H9 (cell line): ENCODE results near the gene SCN3A. TPM values are rescaled to one million over a fixed set of nuclear protein-coding genes. Genes with fewer than 3 reads are reported as not detected.

Source experiments
- DNase-seq: peaks from one replicate; pipeline ENCODE4 v3.0.0-alpha.2; 2017
- H2AFZ ChIP-seq: one replicate; pipeline ENCODE4 v1.6.1; 2013; ENCODE audit warnings: mild to moderate bottlenecking, low read length, control low read depth, moderate library complexity
- H2AK5ac ChIP-seq: 2 replicates; pipeline ENCODE4 v1.6.1; 2013; ENCODE audit warnings: low read length, control low read depth, mixed read lengths; ENCODE audit not compliant: insufficient read length
- H2BK120ac ChIP-seq: one replicate; pipeline ENCODE4 v1.6.1; 2013; ENCODE audit warnings: low read depth, mild to moderate bottlenecking, low read length, control low read depth, inconsistent platforms; ENCODE audit not compliant: poor library complexity, severe bottlenecking
- H2BK12ac ChIP-seq: 2 replicates; pipeline ENCODE4 v1.6.1; 2013; ENCODE audit warnings: low read length, control low read depth, mixed read lengths, low read depth; ENCODE audit not compliant: insufficient read length
- H2BK15ac ChIP-seq: 2 replicates; pipeline ENCODE4 v1.6.1; 2013; ENCODE audit warnings: low read depth, low read length, control low read depth
- H2BK20ac ChIP-seq: one replicate; pipeline ENCODE4 v1.6.1; 2013; ENCODE audit warnings: low read depth, mild to moderate bottlenecking, low read length, control low read depth, inconsistent platforms; ENCODE audit not compliant: poor library complexity, severe bottlenecking
- H2BK5ac ChIP-seq: 2 replicates; pipeline ENCODE4 v1.6.1; 2013; ENCODE audit warnings: low read length, control low read depth, mixed read lengths; ENCODE audit not compliant: insufficient read length
- H3K14ac ChIP-seq: 2 replicates; pipeline ENCODE4 v1.6.1; 2013; ENCODE audit warnings: low read length, control low read depth; ENCODE audit not compliant: insufficient read depth
- H3K18ac ChIP-seq: 2 replicates; pipeline ENCODE4 v1.6.1; 2013; ENCODE audit warnings: low read depth, mild to moderate bottlenecking, mixed read lengths, low read length, control low read depth; ENCODE audit not compliant: insufficient read length
- H3K23ac ChIP-seq: 2 replicates; pipeline ENCODE4 v1.6.1; 2013; ENCODE audit warnings: low read length, control low read depth, mixed read lengths, low read depth; ENCODE audit not compliant: insufficient read length
- H3K23me2 ChIP-seq: 2 replicates; pipeline ENCODE4 v1.6.1; 2013; ENCODE audit warnings: low read depth, mild to moderate bottlenecking, mixed read lengths, low read length, control low read depth; ENCODE audit not compliant: insufficient read length, poor library complexity, severe bottlenecking
- H3K27ac ChIP-seq: 2 replicates; pipeline ENCODE4 v1.5.1; 2013; ENCODE audit warnings: low read length, control low read depth, mixed read lengths, low read depth; ENCODE audit not compliant: insufficient read length
- H3K27me3 ChIP-seq: 2 replicates; pipeline ENCODE4 v1.6.1; 2013; ENCODE audit warnings: low read length, control low read depth, inconsistent platforms; ENCODE audit not compliant: insufficient read depth
- H3K4ac ChIP-seq: 2 replicates; pipeline ENCODE4 v1.6.1; 2013; ENCODE audit warnings: low read depth, mild to moderate bottlenecking, control low read depth, inconsistent platforms, low read length, moderate library complexity
- H3K4me1 ChIP-seq: 2 replicates; pipeline ENCODE4 v1.6.1; 2013; ENCODE audit warnings: low read length, control low read depth, inconsistent platforms; ENCODE audit not compliant: insufficient read depth
- H3K4me2 ChIP-seq: 2 replicates; pipeline ENCODE4 v1.6.1; 2013; ENCODE audit warnings: low read length, control low read depth, mixed read lengths; ENCODE audit not compliant: insufficient read length, insufficient read depth
- H3K56ac ChIP-seq: 2 replicates; pipeline ENCODE4 v1.6.1; 2013; ENCODE audit warnings: low read depth, mild to moderate bottlenecking, mixed read lengths, low read length, control low read depth; ENCODE audit not compliant: insufficient read length
- H3K79me1 ChIP-seq: 2 replicates; pipeline ENCODE4 v1.6.1; 2013; ENCODE audit warnings: low read depth, mild to moderate bottlenecking, moderate library complexity, low read length, control low read depth, inconsistent platforms; ENCODE audit not compliant: insufficient read depth, poor library complexity, severe bottlenecking
- H3K79me2 ChIP-seq: 2 replicates; pipeline ENCODE4 v1.6.1; 2013; ENCODE audit warnings: low read length, control low read depth, inconsistent platforms; ENCODE audit not compliant: insufficient read depth
- H3K9ac ChIP-seq: 2 replicates; pipeline ENCODE4 v1.6.1; 2013; ENCODE audit warnings: low read length, control low read depth, mixed read lengths; ENCODE audit not compliant: insufficient read length; ENCODE audit errors: extremely low read depth
- H3K9me3 ChIP-seq: one replicate; pipeline ENCODE4 v1.6.1; 2013; ENCODE audit warnings: low read depth, low read length, inconsistent platforms; ENCODE audit not compliant: control insufficient read depth
- H3T11ph ChIP-seq: one replicate; pipeline ENCODE4 v1.6.1; 2013; ENCODE audit warnings: mild to moderate bottlenecking, low read length, control low read depth, inconsistent platforms
- H4K20me1 ChIP-seq: one replicate; pipeline ENCODE4 v1.6.1; 2013; ENCODE audit not compliant: control insufficient read depth, insufficient read length, insufficient read depth
- H4K5ac ChIP-seq: 2 replicates; pipeline ENCODE4 v1.6.1; 2013; ENCODE audit warnings: low read depth, mild to moderate bottlenecking, mixed read lengths, low read length, control low read depth; ENCODE audit not compliant: insufficient read length
- H4K8ac ChIP-seq: replicated peaks from 2 replicates; pipeline ENCODE4 v1.6.1; 2013; ENCODE audit warnings: low read length, control low read depth, mixed read lengths, low read depth; ENCODE audit not compliant: insufficient read length
- H4K91ac ChIP-seq: 2 replicates; pipeline ENCODE4 v1.6.1; 2013; ENCODE audit warnings: low read depth, mild to moderate bottlenecking, moderate library complexity, mixed read lengths, low read length, control low read depth; ENCODE audit not compliant: insufficient read length
- H3K27ac Mint-ChIP-seq, 3 experiments: 2 replicates in 2 of 3; 3 replicates in 1 of 3; pipeline ENCODE4 v1.8.0; 2020 to 2021; ENCODE audit warnings: mixed read lengths in 3 of 3, mild to moderate bottlenecking in 1 of 3, moderate library complexity in 1 of 3
- H3K27me3 Mint-ChIP-seq: 2 replicates; pipeline ENCODE4 v1.8.0; 2021; ENCODE audit warnings: low read depth, mild to moderate bottlenecking, moderate library complexity, mixed read lengths
- H3K36me3 Mint-ChIP-seq, 3 experiments: 2 replicates in 2 of 3; 3 replicates in 1 of 3; pipeline ENCODE4 v1.8.0; 2020 to 2021; ENCODE audit warnings: low read depth in 3 of 3, mixed read lengths in 3 of 3; ENCODE audit not compliant: insufficient read depth in 1 of 3
- H3K4me1 Mint-ChIP-seq, 2 experiments: 2 replicates each; pipeline ENCODE4 v1.8.0; 2020; ENCODE audit warnings: mixed read lengths in 2 of 2
- H3K4me3 Mint-ChIP-seq, 2 experiments: 2 replicates in 1 of 2; 3 replicates in 1 of 2; pipeline ENCODE4 v1.8.0; 2020 to 2021; ENCODE audit warnings: mild to moderate bottlenecking in 2 of 2, mixed read lengths in 2 of 2, moderate library complexity in 1 of 2
- H3K9me3 Mint-ChIP-seq, 2 experiments: 2 replicates in 1 of 2; 3 replicates in 1 of 2; pipeline ENCODE4 v1.8.0; 2020; ENCODE audit warnings: mild to moderate bottlenecking in 2 of 2, mixed read lengths in 2 of 2, moderate library complexity in 1 of 2
- CTCF ChIP-seq: fragments of 200-600 bp; sonication (generic); conservative IDR thresholded peaks from 3 replicates; pipeline ENCODE4 v1.8.0; 2021; ENCODE audit warnings: antibody characterized with exemption, mild to moderate bottlenecking
- WGBS: extraction: QIAGEN DNeasy Blood & Tissue Kit; methylation state at CpG from one replicate; pipeline ENCODE4 v1.1.7; 2013; ENCODE audit warnings: missing lambda C conversion rate, low lambda C conversion rate, mixed read lengths; ENCODE audit not compliant: insufficient read length; ENCODE audit errors: extremely low coverage; 5-methylcytosine and 5-hydroxymethylcytosine counted together
- total RNA-seq: library from RNA; stranded (reverse); gene quantifications from 2 replicates; pipeline ENCODE4 v1.2.1, GENCODE V29; 2021

The SCN3A gene
- total RNA-seq, 1 experiment from 2014 or later: not detected

DNA sequence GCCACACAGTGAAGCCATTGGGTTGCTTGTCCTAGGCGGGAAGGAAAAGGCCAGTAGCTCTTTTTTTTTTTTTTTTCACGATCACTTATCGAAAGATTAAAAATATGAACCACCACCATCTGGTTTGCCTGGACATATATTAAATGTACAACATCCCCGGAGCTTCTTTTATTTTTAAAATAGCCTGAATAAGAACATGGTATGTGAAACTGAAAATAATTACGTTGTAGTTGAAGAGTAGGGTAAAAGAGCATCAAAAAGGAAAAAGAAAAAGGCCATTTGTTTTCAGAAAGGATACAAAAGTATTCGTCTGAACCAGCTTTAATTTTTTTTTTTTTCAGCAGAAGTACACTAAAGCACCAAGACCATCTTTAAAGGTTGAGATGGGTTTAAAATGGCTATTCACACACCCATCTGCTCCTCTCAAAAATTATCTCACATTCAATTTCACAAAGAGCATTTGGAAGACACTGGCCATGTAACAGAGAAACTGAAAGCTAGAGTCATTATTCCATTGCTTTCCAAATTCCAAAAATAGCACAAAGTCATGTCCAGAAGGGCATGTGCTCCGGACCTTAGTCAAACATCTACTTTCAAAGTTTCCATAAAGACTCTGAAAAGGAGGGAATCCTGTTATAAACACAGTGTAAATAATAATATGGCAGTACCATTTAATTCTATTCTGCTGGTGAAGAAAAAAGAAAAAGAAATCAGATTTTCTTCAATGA is 82.9 kb downstream of the SCN3A start:
- no peaks in the 10 kb centered on the region for H3K27me3 ChIP-seq
- no peaks in the 10 kb centered on the region for H3K79me2 ChIP-seq
- DNase-seq: no peak
- H3K9me3 Mint-ChIP-seq: no peaks in the 10 kb centered on the region
- H3K79me1 ChIP-seq: no peaks in the 10 kb centered on the region
- H3K9ac ChIP-seq: no peak overlapping the region
- no peak overlapping the region for H3K14ac ChIP-seq
- no peaks in the 10 kb centered on the region for H3K23me2 ChIP-seq
- H3K4ac ChIP-seq: no peak overlapping the region
- no peaks in the 10 kb centered on the region for H3K36me3 Mint-ChIP-seq
- no peak overlapping the region for H4K91ac ChIP-seq
- no peak overlapping the region for H3K18ac ChIP-seq
- no peak overlapping the region for H3K56ac ChIP-seq
- H4K20me1 ChIP-seq: no peaks in the 10 kb centered on the region
- no peak overlapping the region for H3K4me3 Mint-ChIP-seq
- H4K5ac ChIP-seq: no peak overlapping the region
- H3K27ac ChIP-seq: no peak overlapping the region
- no peak overlapping the region for H3K4me2 ChIP-seq
- no peak for TF ChIP-seq CTCF
- H2BK15ac ChIP-seq: no peak overlapping the region
- no peak overlapping the region for H2AK5ac ChIP-seq
- H3K4me1 Mint-ChIP-seq: no peaks in the 10 kb centered on the region
- H3K4me1 ChIP-seq: no peaks in the 10 kb centered on the region
- no peak overlapping the region for H2AFZ ChIP-seq
- H3K27me3 Mint-ChIP-seq: no peaks in the 10 kb centered on the region
- no peak overlapping the region for H2BK12ac ChIP-seq
- no peak overlapping the region for H2BK20ac ChIP-seq
- WGBS: no CpG with 5 or more reads among the region's 7 CpGs
- H3K23ac ChIP-seq: no peak overlapping the region
- H3K27ac Mint-ChIP-seq: no peak overlapping the region
- H3T11ph ChIP-seq: no peak overlapping the region
- H3K9me3 ChIP-seq: no peaks in the 10 kb centered on the region
- H2BK5ac ChIP-seq: no peak overlapping the region
- no peak overlapping the region for H2BK120ac ChIP-seq
- H4K8ac ChIP-seq: no peak overlapping the region
